ENCODE data around the gene CRELD1. TPM values are rescaled to one million over a fixed set of nuclear protein-coding genes. Genes with fewer than 3 reads are reported as not detected.

Gene CRELD1
- total RNA-seq, 1 experiment from 2014 or later = 13.4 TPM

GRCh38 chr3:9978710-9979305 lies 45.2 kb downstream of the CRELD1 start:
- CTCF ChIA-PET = interaction anchor here (1.0 kb wide), 1 partner anchor 23 kb away, joined by 4 read pairs; no protein-coding TSS in a partner anchor
- peak overlapping the region; percentile 32 for H3K27ac Mint-ChIP-seq (ENCODE audit: low read depth, unreplicated experiment)
- peaks cover 32% of the 10 kb centered on the region for H3K4me1 Mint-ChIP-seq (ENCODE audit: insufficient read depth, unreplicated experiment)
- POLR2A ChIA-PET = interaction anchor here (0.6 to 3.1 kb wide), 4 partner anchors 8 to 186 kb away, joined by 3 to 49 read pairs (median 6); partner anchors contain the start of genes ARPC4 and EMC3
- BruUV-seq (replicated peaks) = no TSS peak
- TF ChIP-seq CTCF (IDR thresholded peaks at IDR 0.05; ENCODE audit: unreplicated experiment) = no peak
- H3K4me3 Mint-ChIP-seq (ENCODE audit: unreplicated experiment) = no peak overlapping the region
- intact Hi-C loops (cut with micrococcal nuclease) = no loop called here
- no peaks in the 10 kb centered on the region for H3K27me3 Mint-ChIP-seq (ENCODE audit: insufficient read depth, unreplicated experiment)
- DNase-seq (ENCODE audit: unreplicated experiment) = no peak
- H3K9me3 Mint-ChIP-seq (ENCODE audit: unreplicated experiment) = no peaks in the 10 kb centered on the region
- H3K36me3 Mint-ChIP-seq (ENCODE audit: insufficient read depth, unreplicated experiment) = peaks cover 68% of the 10 kb centered on the region

GRCh38 chr3:9980251-9980650 lies 46.6 kb downstream of the CRELD1 start:
- no peak for TF ChIP-seq CTCF (IDR thresholded peaks at IDR 0.05; ENCODE audit: unreplicated experiment)
- BruUV-seq (replicated peaks) = no TSS peak
- intact Hi-C loops (cut with micrococcal nuclease) = no loop called here
- no peaks in the 10 kb centered on the region for H3K9me3 Mint-ChIP-seq (ENCODE audit: unreplicated experiment)
- no peaks in the 10 kb centered on the region for H3K27me3 Mint-ChIP-seq (ENCODE audit: insufficient read depth, unreplicated experiment)
- peaks cover 53% of the 10 kb centered on the region for H3K36me3 Mint-ChIP-seq (ENCODE audit: insufficient read depth, unreplicated experiment)
- ChIA-PET CTCF (interaction anchor here (0.6 to 0.8 kb wide), 3 partner anchors 9 to 34 kb away, joined by 3 to 4 read pairs (median 3); no protein-coding TSS in a partner anchor), POLR2A (interaction anchor here (0.5 to 0.6 kb wide), 2 partner anchors 9 to 249 kb away, joined by 3 read pairs; partner anchors contain the start of gene BRPF1)
- no peak overlapping the region for H3K27ac Mint-ChIP-seq (ENCODE audit: low read depth, unreplicated experiment)
- no peak overlapping the region for H3K4me3 Mint-ChIP-seq (ENCODE audit: unreplicated experiment)
- H3K4me1 Mint-ChIP-seq (ENCODE audit: insufficient read depth, unreplicated experiment) = peaks cover 33% of the 10 kb centered on the region
- no peak for DNase-seq (ENCODE audit: unreplicated experiment)

GRCh38 chr3:9986230-9986725 lies 52.6 kb downstream of the CRELD1 start:
- intact Hi-C loops (cut with micrococcal nuclease) = loop anchor here (5.0 kb wide), 1 partner anchor 36 kb away; no protein-coding TSS in a partner anchor
- Mint-ChIP-seq H3K27ac (ENCODE audit: low read depth, unreplicated experiment) (peak overlapping the region; percentile 96), H3K27me3 (ENCODE audit: insufficient read depth, unreplicated experiment) (no peaks in the 10 kb centered on the region), H3K36me3 (ENCODE audit: insufficient read depth, unreplicated experiment) (peaks cover 17% of the 10 kb centered on the region), H3K9me3 (ENCODE audit: unreplicated experiment) (no peaks in the 10 kb centered on the region), H3K4me3 (ENCODE audit: unreplicated experiment) (peak overlapping the region; percentile 94), H3K4me1 (ENCODE audit: insufficient read depth, unreplicated experiment) (peaks cover 15% of the 10 kb centered on the region)
- TF ChIP-seq CTCF (IDR thresholded peaks at IDR 0.05; ENCODE audit: unreplicated experiment) = no peak
- POLR2A ChIA-PET = interaction anchor here (0.7 to 3.3 kb wide), 18 partner anchors 8 to 586 kb away, joined by 3 to 49 read pairs (median 4); partner anchors contain the start of genes ARPC4, FANCD2 and TADA3
- no peak for DNase-seq (ENCODE audit: unreplicated experiment)
- BruUV-seq (replicated peaks) = TSS peak; percentile 65
- CTCF ChIA-PET = interaction anchor here (0.7 kb wide), 1 partner anchor 205 kb away, joined by 4 read pairs; no protein-coding TSS in a partner anchor

- H3K4me3 Mint-ChIP-seq (ENCODE audit: unreplicated experiment) = peak overlapping the region; percentile 71
- H3K27me3 Mint-ChIP-seq (ENCODE audit: insufficient read depth, unreplicated experiment) = no peaks in the 10 kb centered on the region
- POLR2A ChIA-PET = interaction anchor here (0.6 to 3.1 kb wide), 24 partner anchors 8 to 599 kb away, joined by 3 to 39 read pairs (median 4); partner anchors contain the start of genes ARPC4, CRELD1, EMC3 and FANCD2
- CTCF ChIA-PET = interaction anchor here (0.6 to 0.8 kb wide), 3 partner anchors 12 to 119 kb away, joined by 3 to 5 read pairs (median 5); no protein-coding TSS in a partner anchor
- intact Hi-C loops (cut with micrococcal nuclease) = loop anchor here (5.0 kb wide), 1 partner anchor 37 kb away; no protein-coding TSS in a partner anchor
- TSS peak; percentile 20 for BruUV-seq (replicated peaks)
- H3K9me3 Mint-ChIP-seq (ENCODE audit: unreplicated experiment) = no peaks in the 10 kb centered on the region
- H3K4me1 Mint-ChIP-seq (ENCODE audit: insufficient read depth, unreplicated experiment) = peaks cover 18% of the 10 kb centered on the region
- TF ChIP-seq CTCF (IDR thresholded peaks at IDR 0.05; ENCODE audit: unreplicated experiment) = no peak
- peak overlapping the region; percentile 92 for H3K27ac Mint-ChIP-seq (ENCODE audit: low read depth, unreplicated experiment)
- peak; percentile 93 for DNase-seq (ENCODE audit: unreplicated experiment)
- H3K36me3 Mint-ChIP-seq (ENCODE audit: insufficient read depth, unreplicated experiment) = peaks cover 21% of the 10 kb centered on the region
These were observed 60.6 kb downstream of the CRELD1 start for GRCh38 chr3:9994086-9994844.

All from MCF 10A (cell line).